Endothelial cell of umbilical vein (primary cell): ENCODE results near the gene INHBE. TPM values are rescaled to one million over a fixed set of nuclear protein-coding genes. Genes with fewer than 3 reads are reported as not detected.

Experiments
- BruUV-seq: library from RNA; stranded (reverse); fragments of 400-500 nt; replicated peaks from 2 replicates; lab custom pipeline; 2021; lab: Mats Ljungman, UMichigan
- CTCF ChIA-PET: fragments of 300-600, 350-600 bp; sonication (Branson Sonifier 250); formaldehyde crosslinking; loops from one replicate; lab custom pipeline; 2021; ENCODE audit warnings: antibody characterized with exemption, inconsistent platforms; lab: Charles Lee
- POLR2A ChIA-PET: fragments of 300-600, 350-600 bp; sonication (Branson Sonifier 250); formaldehyde crosslinking; loops from one replicate; lab custom pipeline; 2021; ENCODE audit warnings: antibody characterized with exemption, inconsistent platforms; lab: Charles Lee
- DNase-seq: peaks from one replicate; pipeline ENCODE4 v3.0.0-alpha.2; 2011; ENCODE audit warnings: low read depth, low spot score
- FAIRE-seq: peaks from 2 replicates; lab custom pipeline; 2011; peaks lifted over from hg19 to GRCh38; lab: Jason Lieb, UNC
- H2AFZ ChIP-seq: 2 replicates; pipeline ENCODE4 v1.6.0; 2012; ENCODE audit warnings: low read depth, low read length, control low read depth, inconsistent platforms
- H3K27ac ChIP-seq: 2 replicates; pipeline ENCODE4 v1.5.1; 2011; ENCODE audit warnings: low read depth, mild to moderate bottlenecking, control low read depth, low read length, moderate library complexity; ENCODE audit not compliant: insufficient read depth
- H3K27me3 ChIP-seq, 2 experiments: 2 replicates each; pipeline versions ENCODE4 v1.6.0 to v1.6.1; 2011; ENCODE audit warnings: low read length in 2 of 2, mixed read lengths in 1 of 2; ENCODE audit not compliant: control insufficient read depth in 2 of 2, insufficient read depth in 2 of 2
- H3K36me3 ChIP-seq, 2 experiments: 2 replicates in 1 of 2; 3 replicates in 1 of 2; pipeline ENCODE4 v1.5.1; 2011; ENCODE audit warnings: low read length in 2 of 2, mild to moderate bottlenecking in 1 of 2, moderate library complexity in 1 of 2; ENCODE audit not compliant: control insufficient read depth in 2 of 2, insufficient read depth in 2 of 2; ENCODE audit errors: extremely low read depth in 1 of 2
- H3K4me1 ChIP-seq: 3 replicates; pipeline ENCODE4 v1.5.1; 2011; ENCODE audit warnings: mild to moderate bottlenecking, low read length; ENCODE audit not compliant: control insufficient read depth, insufficient read depth; ENCODE audit errors: extremely low read depth
- H3K4me2 ChIP-seq: 2 replicates; pipeline ENCODE4 v1.6.1; 2011; ENCODE audit warnings: low read length, control low read depth, mixed read lengths; ENCODE audit not compliant: insufficient read depth
- H3K4me3 ChIP-seq, 3 experiments: fragments of 200-600 bp in 1 of 3; sonication (generic), shearing (Covaris generic) in 1 of 3; replicated peaks in 1 of 3; 2 replicates each; pipeline ENCODE4 v1.5.1; 2011 to 2016; ENCODE audit warnings: control low read depth in 3 of 3, low read length in 3 of 3, mild to moderate bottlenecking in 2 of 3, inconsistent platforms in 1 of 3, low read depth in 1 of 3, moderate library complexity in 1 of 3; ENCODE audit not compliant: insufficient read depth in 1 of 3
- H3K79me2 ChIP-seq: 2 replicates; pipeline ENCODE4 v1.6.0; 2012; ENCODE audit warnings: low read length, inconsistent platforms; ENCODE audit not compliant: control insufficient read depth, insufficient read depth
- H3K9ac ChIP-seq: replicated peaks from 2 replicates; pipeline ENCODE3; 2011; ENCODE audit warnings: low read length, control low read depth; ENCODE audit not compliant: insufficient read depth; ENCODE audit errors: extremely low read depth
- H3K9me1 ChIP-seq: replicated peaks from 3 replicates; pipeline ENCODE4 v1.6.0; 2011; ENCODE audit warnings: mild to moderate bottlenecking, low read length; ENCODE audit not compliant: control insufficient read depth, insufficient read depth; ENCODE audit errors: extremely low read depth
- H3K9me3 ChIP-seq: replicated peaks from 2 replicates; pipeline ENCODE4 v1.5.1; 2012; ENCODE audit warnings: low read length, inconsistent platforms; ENCODE audit not compliant: control insufficient read depth, insufficient read depth
- H4K20me1 ChIP-seq: replicated peaks from 2 replicates; pipeline ENCODE3; 2011; ENCODE audit warnings: mild to moderate bottlenecking, low read length; ENCODE audit not compliant: control insufficient read depth, insufficient read depth; ENCODE audit errors: extremely low read depth
- CTCF ChIP-seq, 2 donors: IDR thresholded peaks; 1 replicate in 1 of 2; 2 replicates in 1 of 2; pipeline ENCODE4 v1.5.1; 2011; ENCODE audit warnings: low read length in 2 of 2, mild to moderate bottlenecking in 2 of 2, moderate library complexity in 2 of 2, control low read depth in 1 of 2, inconsistent platforms in 1 of 2, low read depth in 1 of 2; ENCODE audit not compliant: insufficient read depth in 1 of 2; ENCODE audit errors: extremely low read depth in 1 of 2
- FOS ChIP-seq: IDR thresholded peaks from 2 replicates; pipeline ENCODE4 v1.6.1; 2011; ENCODE audit warnings: mild to moderate bottlenecking, low read length, moderate library complexity, borderline replicate concordance; ENCODE audit not compliant: insufficient read depth
- GATA2 ChIP-seq: IDR thresholded peaks from 2 replicates; pipeline ENCODE4 v1.7.0; 2011; ENCODE audit warnings: low read depth, mild to moderate bottlenecking, moderate library complexity, mixed read lengths, low read length; ENCODE audit not compliant: insufficient read length, insufficient read depth
- JUN ChIP-seq: IDR thresholded peaks from 2 replicates; pipeline ENCODE4 v1.6.1; 2011; ENCODE audit warnings: borderline replicate concordance, low read depth; ENCODE audit not compliant: insufficient read length, insufficient read depth
- MAX ChIP-seq: IDR thresholded peaks from 2 replicates; pipeline ENCODE4 v1.6.1; 2011; ENCODE audit not compliant: insufficient read depth, insufficient read length
- MYC ChIP-seq: IDR thresholded peaks from one replicate; pipeline ENCODE4 v1.6.1; 2011; ENCODE audit warnings: mild to moderate bottlenecking, low read depth, low read length
- POLR2A ChIP-seq: IDR thresholded peaks from 2 replicates; pipeline ENCODE4 v1.6.1; 2012; ENCODE audit warnings: low read depth, mild to moderate bottlenecking, control low read depth, low read length
- POLR2AphosphoS5 ChIP-seq: IDR thresholded peaks from 2 replicates; pipeline ENCODE4 v1.6.1; 2012; ENCODE audit warnings: low read depth, mild to moderate bottlenecking, control low read depth, low read length, moderate library complexity; ENCODE audit not compliant: insufficient read depth
- dilution Hi-C: fragments of 300-500 bp; cut with MboI; formaldehyde crosslinking; loops from one replicate; pipeline ENCODE4 v1.15.0; 2019; ENCODE audit warnings: low sequenced_read_pairs; ENCODE audit not compliant: extremely low pct_ligation_motif_present
- intact Hi-C: fragments of 100-400 bp; cut with micrococcal nuclease; formaldehyde crosslinking; loops from one replicate; pipeline ENCODE4 v1.10.0; 2022
- polyA plus RNA-seq, 4 experiments: library from polyadenylated mRNA; depleted of rRNA in 3 of 4; stranded (reverse) in 3 of 4; unstranded in 1 of 4; fragments of >200 nt; gene quantifications; 2 replicates each; pipeline versions ENCODE4 v1.2.1 to v1.2.3, GENCODE V29; 2011 to 2012; ENCODE audit warnings: missing spikeins in 1 of 4
- total RNA-seq: library from RNA; stranded (reverse); gene quantifications from 2 replicates; pipeline ENCODE4 v1.2.3, GENCODE V29; 2021

Gene INHBE
- total and polyA plus RNA-seq, 2 donors (not counting 3 experiments of a cell fraction or from before 2014, with no cell fraction given), result not detected

- peaks cover 4% of the 10 kb centered on the region for H3K4me1 ChIP-seq
- peak; percentile 21 for FAIRE-seq
- intact Hi-C loops (no loop called here), dilution Hi-C loops (no loop called here)
- no peak overlapping the region for H2AFZ ChIP-seq
- no peaks in the 10 kb centered on the region for H3K79me2 ChIP-seq
- no peak for DNase-seq
- H3K27me3 ChIP-seq, result peaks cover 48 to 55% of the 10 kb centered on the region in 2 experiments
- no TSS peak for BruUV-seq
- no peak overlapping the region for H3K27ac ChIP-seq
- no peak overlapping the region for H3K4me3 ChIP-seq
- no peaks in the 10 kb centered on the region for H4K20me1 ChIP-seq
- H3K4me2 ChIP-seq, result no peak overlapping the region
- ChIA-PET CTCF (interaction anchor here (1.5 to 4.0 kb wide), 2 partner anchors 8 to 12 kb away, joined by 4 to 17 read pairs; partner anchors contain the start of gene GLI1), POLR2A (no interaction called here)
- H3K9me3 ChIP-seq, result no peaks in the 10 kb centered on the region
- H3K9ac ChIP-seq, result no peak overlapping the region
- H3K36me3 ChIP-seq, result no peaks in the 10 kb centered on the region
- no peaks in the 10 kb centered on the region for H3K9me1 ChIP-seq
- no peak for TF ChIP-seq FOS
- TF ChIP-seq JUN, result no peak
- TF ChIP-seq MAX, result no peak
- TF ChIP-seq POLR2A, result no peak
- TF ChIP-seq CTCF (IDR thresholded peaks at IDR 0.05; ENCODE audit: extremely low read depth in 1 of 2, insufficient read depth in 1 of 2, low read depth in 1 of 2, low read length in 2 of 2), result no peak
- TF ChIP-seq MYC, result no peak
- TF ChIP-seq GATA2, result no peak
- no peak for TF ChIP-seq POLR2AphosphoS5
Measured at GRCh38 chr12:57470970-57471656, 16.0 kb downstream of the INHBE start.
